ENCODE measurements around the gene CA10. TPM values are rescaled to one million over a fixed set of nuclear protein-coding genes. Genes with fewer than 3 reads are reported as not detected.

Gene CA10
- total RNA-seq, 1 donor from 2014 or later = not detected

GRCh38 chr17:51709694-51710633 is 448.6 kb downstream of the CA10 start:
- Mint-ChIP-seq H3K4me3 (ENCODE audit: unreplicated experiment) (no peak overlapping the region), H3K27ac (ENCODE audit: unreplicated experiment) (no peak overlapping the region), H3K4me1 (ENCODE audit: unreplicated experiment) (no peaks in the 10 kb centered on the region), H3K9me3 (ENCODE audit: unreplicated experiment) (peaks cover 3% of the 10 kb centered on the region), H3K36me3 (ENCODE audit: unreplicated experiment) (no peaks in the 10 kb centered on the region), H3K27me3 (ENCODE audit: unreplicated experiment) (no peaks in the 10 kb centered on the region)
- TF ChIP-seq, protein P1, sequence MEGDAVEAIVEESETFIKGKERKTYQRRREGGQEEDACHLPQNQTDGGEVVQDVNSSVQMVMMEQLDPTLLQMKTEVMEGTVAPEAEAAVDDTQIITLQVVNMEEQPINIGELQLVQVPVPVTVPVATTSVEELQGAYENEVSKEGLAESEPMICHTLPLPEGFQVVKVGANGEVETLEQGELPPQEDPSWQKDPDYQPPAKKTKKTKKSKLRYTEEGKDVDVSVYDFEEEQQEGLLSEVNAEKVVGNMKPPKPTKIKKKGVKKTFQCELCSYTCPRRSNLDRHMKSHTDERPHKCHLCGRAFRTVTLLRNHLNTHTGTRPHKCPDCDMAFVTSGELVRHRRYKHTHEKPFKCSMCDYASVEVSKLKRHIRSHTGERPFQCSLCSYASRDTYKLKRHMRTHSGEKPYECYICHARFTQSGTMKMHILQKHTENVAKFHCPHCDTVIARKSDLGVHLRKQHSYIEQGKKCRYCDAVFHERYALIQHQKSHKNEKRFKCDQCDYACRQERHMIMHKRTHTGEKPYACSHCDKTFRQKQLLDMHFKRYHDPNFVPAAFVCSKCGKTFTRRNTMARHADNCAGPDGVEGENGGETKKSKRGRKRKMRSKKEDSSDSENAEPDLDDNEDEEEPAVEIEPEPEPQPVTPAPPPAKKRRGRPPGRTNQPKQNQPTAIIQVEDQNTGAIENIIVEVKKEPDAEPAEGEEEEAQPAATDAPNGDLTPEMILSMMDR (IDR thresholded peaks at IDR 0.05) = no peak
- DNase-seq (ENCODE audit: extremely low spot score, unreplicated experiment) = no peak

DNA sequence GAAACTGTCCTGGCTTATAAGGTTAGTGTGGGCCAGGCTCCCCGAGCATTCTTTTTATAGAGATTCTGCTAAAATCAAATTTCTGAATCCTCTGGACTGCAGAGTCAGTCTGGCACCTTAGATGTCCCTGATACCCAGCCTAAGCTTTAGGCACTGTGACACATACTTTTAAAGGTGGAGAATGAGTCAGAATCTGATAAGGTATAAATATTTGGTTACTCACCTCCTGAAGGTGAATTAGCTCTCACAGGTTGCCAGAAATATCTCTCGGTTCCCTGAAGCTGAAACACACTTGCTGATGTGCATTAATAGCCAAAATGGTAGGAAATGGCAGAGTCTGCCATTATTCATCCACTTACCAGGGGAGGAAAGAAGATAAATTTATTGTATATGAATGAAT is 451.3 kb downstream of the CA10 start:
- H3K9me3 Mint-ChIP-seq (ENCODE audit: unreplicated experiment) = peaks cover 4% of the 10 kb centered on the region
- no peaks in the 10 kb centered on the region for H3K36me3 Mint-ChIP-seq (ENCODE audit: unreplicated experiment)
- no peaks in the 10 kb centered on the region for H3K4me1 Mint-ChIP-seq (ENCODE audit: unreplicated experiment)

DNA sequence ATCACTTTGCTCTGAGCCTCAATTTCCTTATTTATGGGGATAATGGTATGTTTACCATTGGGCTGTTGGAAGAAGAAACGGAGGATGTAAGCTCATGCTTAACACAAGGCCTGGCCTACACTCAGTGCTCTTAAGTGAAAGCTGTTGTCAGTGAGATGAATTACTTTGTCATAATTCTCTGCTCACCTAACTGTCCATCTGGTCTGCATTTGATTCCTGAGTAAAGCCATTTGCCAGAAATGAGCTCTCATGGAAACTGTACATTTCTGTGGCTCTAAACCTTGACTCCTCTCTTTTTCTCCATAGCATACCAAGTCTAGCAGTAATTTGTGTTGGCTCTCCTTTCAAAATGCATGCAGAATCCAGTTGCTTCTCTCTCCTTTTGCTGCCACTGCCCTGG is 452.4 kb downstream of the CA10 start:
- H3K9me3 Mint-ChIP-seq (ENCODE audit: unreplicated experiment) = peaks cover 4% of the 10 kb centered on the region
- no peaks in the 10 kb centered on the region for H3K36me3 Mint-ChIP-seq (ENCODE audit: unreplicated experiment)
- H3K27ac Mint-ChIP-seq (ENCODE audit: unreplicated experiment) = no peak overlapping the region
- no peaks in the 10 kb centered on the region for H3K4me1 Mint-ChIP-seq (ENCODE audit: unreplicated experiment)
- TF ChIP-seq, protein P1 (IDR thresholded peaks at IDR 0.05) = no peak
- DNase-seq (ENCODE audit: extremely low spot score, unreplicated experiment) = no peak
- no peak overlapping the region for H3K4me3 Mint-ChIP-seq (ENCODE audit: unreplicated experiment)
- H3K27me3 Mint-ChIP-seq (ENCODE audit: unreplicated experiment) = no peaks in the 10 kb centered on the region

More for the DNA sequence above, 451.3 kb downstream of the CA10 start:
- H3K27ac Mint-ChIP-seq (ENCODE audit: unreplicated experiment) = no peak overlapping the region
- DNase-seq (ENCODE audit: extremely low spot score, unreplicated experiment) = no peak
- no peak overlapping the region for H3K4me3 Mint-ChIP-seq (ENCODE audit: unreplicated experiment)
- H3K27me3 Mint-ChIP-seq (ENCODE audit: unreplicated experiment) = no peaks in the 10 kb centered on the region
- TF ChIP-seq, protein P1 (IDR thresholded peaks at IDR 0.05) = no peak

DNA sequence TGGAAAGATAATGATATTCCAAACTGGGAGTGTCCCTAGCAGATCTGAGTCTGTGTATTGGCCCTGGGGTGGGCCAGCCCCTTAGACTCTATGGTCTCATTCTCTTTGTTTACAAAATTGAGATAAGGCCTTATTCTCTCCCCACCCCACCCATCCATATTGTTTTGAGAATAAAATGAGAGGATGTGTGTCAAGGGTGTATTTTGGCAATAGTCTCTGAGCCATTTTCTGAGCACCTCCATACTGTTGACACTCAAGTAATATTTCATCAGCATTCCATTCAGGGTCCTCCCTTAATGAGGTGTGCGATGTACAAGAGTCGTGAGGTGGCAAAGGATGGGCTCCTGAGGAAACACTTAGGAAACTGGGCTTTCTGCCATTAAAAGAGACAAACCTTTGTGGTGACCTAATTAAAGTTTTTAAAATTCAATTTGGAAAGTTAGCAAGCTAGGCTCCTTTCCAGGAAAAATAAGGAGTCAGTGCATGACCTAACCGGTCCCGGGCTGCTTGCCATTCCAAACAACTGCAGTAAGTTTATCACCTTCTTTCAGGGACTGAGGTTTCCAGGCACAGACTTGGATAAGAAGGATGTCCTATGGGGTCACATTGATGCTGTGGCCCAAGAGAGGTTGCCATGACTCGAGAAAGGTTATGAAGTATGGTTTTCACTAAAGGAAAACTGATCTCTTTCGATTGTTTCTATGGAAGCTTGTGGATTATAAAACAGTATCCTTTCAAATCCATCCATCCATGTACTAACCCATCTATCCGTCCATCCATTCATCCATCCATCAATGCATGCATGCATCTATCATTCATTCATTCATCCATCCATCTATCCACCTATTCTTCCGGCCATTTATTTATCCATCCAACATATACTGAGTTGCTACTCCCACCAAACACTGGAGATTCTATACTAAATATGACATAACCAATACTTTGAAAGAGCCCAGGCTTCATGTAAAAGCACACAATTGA is 454.9 kb downstream of the CA10 start:
- DNase-seq (ENCODE audit: extremely low spot score, unreplicated experiment) = no peak
- H3K36me3 Mint-ChIP-seq (ENCODE audit: unreplicated experiment) = no peaks in the 10 kb centered on the region
- no peaks in the 10 kb centered on the region for H3K27me3 Mint-ChIP-seq (ENCODE audit: unreplicated experiment)
- TF ChIP-seq, protein P1 (IDR thresholded peaks at IDR 0.05) = no peak
- no peaks in the 10 kb centered on the region for H3K4me1 Mint-ChIP-seq (ENCODE audit: unreplicated experiment)
- no peak overlapping the region for H3K4me3 Mint-ChIP-seq (ENCODE audit: unreplicated experiment)
- peaks cover 4% of the 10 kb centered on the region for H3K9me3 Mint-ChIP-seq (ENCODE audit: unreplicated experiment)
- no peak overlapping the region for H3K27ac Mint-ChIP-seq (ENCODE audit: unreplicated experiment)

Data from osteocyte (in vitro differentiated cells).